ENCODE measurements around the gene GOLGA6L26.
"Not testable (repeated sequence)": the region's sequence is repeated elsewhere in the genome, so short reads cannot be mapped to it uniquely, and the experiment has no call there.

DNA sequence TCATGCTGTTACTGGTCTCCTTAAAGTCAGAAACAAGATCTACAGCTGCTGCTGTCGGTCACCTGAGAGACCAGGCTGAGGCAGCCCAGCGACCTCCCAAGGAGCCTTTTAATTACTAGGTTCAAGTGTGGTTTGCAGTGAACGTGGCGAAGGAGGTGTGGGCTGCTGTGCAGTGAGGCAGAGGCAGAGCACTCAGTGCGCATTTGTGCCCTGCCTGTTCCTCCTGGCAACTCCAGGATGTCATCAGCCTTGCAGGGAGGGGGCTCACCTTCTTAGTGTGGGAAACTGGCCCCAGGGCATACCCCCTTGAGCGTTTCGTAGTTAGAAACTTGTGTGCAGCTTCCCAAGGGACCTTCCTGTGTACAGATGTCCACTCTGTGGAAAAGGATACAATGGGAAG, 47.2 kb upstream of the GOLGA6L26 start:
- TF ChIP-seq, protein P1, sequence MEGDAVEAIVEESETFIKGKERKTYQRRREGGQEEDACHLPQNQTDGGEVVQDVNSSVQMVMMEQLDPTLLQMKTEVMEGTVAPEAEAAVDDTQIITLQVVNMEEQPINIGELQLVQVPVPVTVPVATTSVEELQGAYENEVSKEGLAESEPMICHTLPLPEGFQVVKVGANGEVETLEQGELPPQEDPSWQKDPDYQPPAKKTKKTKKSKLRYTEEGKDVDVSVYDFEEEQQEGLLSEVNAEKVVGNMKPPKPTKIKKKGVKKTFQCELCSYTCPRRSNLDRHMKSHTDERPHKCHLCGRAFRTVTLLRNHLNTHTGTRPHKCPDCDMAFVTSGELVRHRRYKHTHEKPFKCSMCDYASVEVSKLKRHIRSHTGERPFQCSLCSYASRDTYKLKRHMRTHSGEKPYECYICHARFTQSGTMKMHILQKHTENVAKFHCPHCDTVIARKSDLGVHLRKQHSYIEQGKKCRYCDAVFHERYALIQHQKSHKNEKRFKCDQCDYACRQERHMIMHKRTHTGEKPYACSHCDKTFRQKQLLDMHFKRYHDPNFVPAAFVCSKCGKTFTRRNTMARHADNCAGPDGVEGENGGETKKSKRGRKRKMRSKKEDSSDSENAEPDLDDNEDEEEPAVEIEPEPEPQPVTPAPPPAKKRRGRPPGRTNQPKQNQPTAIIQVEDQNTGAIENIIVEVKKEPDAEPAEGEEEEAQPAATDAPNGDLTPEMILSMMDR (conservative IDR thresholded peaks at IDR 0.05; ENCODE audit: low read depth, low read length) = not testable (repeated sequence)
- not testable (repeated sequence) for TF ChIP-seq EZH2 (IDR thresholded peaks at IDR 0.05; ENCODE audit: borderline replicate concordance, low read depth, low read length, poor library complexity, severe bottlenecking)

Measured in A673 (cell line).